Measurements from ENCODE around the gene MIA2.

- TF ChIP-seq CTCF (IDR thresholded peaks at IDR 0.05) (no peak), POLR2A (IDR thresholded peaks at IDR 0.05) (no peak)
Measured at GRCh38 chr14:39423793-39424192, 190.1 kb downstream of the MIA2 start.

Data from body of pancreas (tissue), 4 donors.